Spinal cord (tissue), 10 donors: Measurements from ENCODE around the gene RNF186. TPM values are rescaled to one million over a fixed set of nuclear protein-coding genes. Genes with fewer than 3 reads are reported as not detected.
A peak's percentile ranks its signal among the peaks of the same experiment; 100 is the strongest.

ENCODE experiments used
- DNase-seq, 6 donors: peaks; one replicate each; pipeline versions ENCODE4 v3.0.0 to v3.0.0-alpha.2; 2013 to 2015; ENCODE audit warnings: low spot score in 6 of 6, low read depth in 4 of 6
- H3K27ac ChIP-seq: one replicate; pipeline ENCODE4 v1.5.1; 2013; ENCODE audit warnings: low read depth, low read length, control low read depth
- H3K27me3 ChIP-seq: one replicate; pipeline ENCODE4 v1.6.1; 2013; ENCODE audit warnings: low read length; ENCODE audit not compliant: control insufficient read depth, insufficient read depth
- H3K36me3 ChIP-seq: one replicate; pipeline ENCODE4 v1.6.1; 2013; ENCODE audit warnings: low read length; ENCODE audit not compliant: control insufficient read depth, insufficient read depth
- H3K4me1 ChIP-seq: one replicate; pipeline ENCODE4 v1.6.1; 2013; ENCODE audit warnings: low read length; ENCODE audit not compliant: control insufficient read depth, insufficient read depth
- H3K4me3 ChIP-seq: one replicate; pipeline ENCODE4 v1.5.1; 2013; ENCODE audit warnings: low read depth, low read length, control low read depth
- H3K9me3 ChIP-seq: one replicate; pipeline ENCODE4 v1.6.1; 2013; ENCODE audit warnings: low read length; ENCODE audit not compliant: control insufficient read depth, insufficient read depth
- WGBS: methylation state at CpG from one replicate; pipeline ENCODE4 v1.1.5; 2013; ENCODE audit warnings: missing lambda C conversion rate; ENCODE audit not compliant: insufficient coverage; 5-methylcytosine and 5-hydroxymethylcytosine counted together
- polyA plus RNA-seq, 2 donors: library from polyadenylated mRNA; unstranded; fragments of 120-200 nt; gene quantifications; one replicate each; pipeline ENCODE4 v1.2.1, GENCODE V29; 2013; ENCODE audit not compliant: insufficient read length in 2 of 2
- total RNA-seq, 2 donors: library from RNA; depleted of rRNA in 1 of 2; stranded (reverse); fragments of 120-200 nt in 1 of 2; fragments of >200 nt in 1 of 2; gene quantifications; one replicate each; pipeline versions ENCODE4 v1.2.3 to v1.2.4, GENCODE V29; 2013 to 2014
- donor health status: healthy.

The RNF186 gene
- total and polyA plus RNA-seq, 4 donors = not detected

- H3K9me3 ChIP-seq = no peaks in the 10 kb centered on the region
- no peak overlapping the region for H3K27ac ChIP-seq
- H3K4me1 ChIP-seq = peaks cover 2% of the 10 kb centered on the region
- no peaks in the 10 kb centered on the region for H3K36me3 ChIP-seq
- no peaks in the 10 kb centered on the region for H3K27me3 ChIP-seq
- DNase-seq = no peak
- no peak overlapping the region for H3K4me3 ChIP-seq
- no CpG with 5 or more reads among the region's 4 CpGs for WGBS
Observed at GRCh38 chr1:19785660-19786059, 29.4 kb downstream of the RNF186 start.

- 75% methylated on average over 10 of the region's 11 CpGs for WGBS
- no peak for DNase-seq
- H3K4me3 ChIP-seq = no peak overlapping the region
- H3K36me3 ChIP-seq = no peaks in the 10 kb centered on the region
- H3K9me3 ChIP-seq = no peaks in the 10 kb centered on the region
- no peaks in the 10 kb centered on the region for H3K4me1 ChIP-seq
- H3K27ac ChIP-seq = no peak overlapping the region
- no peaks in the 10 kb centered on the region for H3K27me3 ChIP-seq
Observed at GRCh38 chr1:19780267-19780877, 34.7 kb downstream of the RNF186 start.

- Histone ChIP-seq H3K4me3 (no peak overlapping the region), H3K36me3 (no peaks in the 10 kb centered on the region), H3K27ac (no peak overlapping the region), H3K9me3 (no peaks in the 10 kb centered on the region), H3K4me1 (no peaks in the 10 kb centered on the region), H3K27me3 (no peaks in the 10 kb centered on the region)
- no peak for DNase-seq
- 100% methylated on average over 2 of the region's 4 CpGs for WGBS
Observed at GRCh38 chr1:19776933-19777332, 38.1 kb downstream of the RNF186 start.

GRCh38 chr1:19776287-19776686 is 38.8 kb downstream of the RNF186 start:
- 100% methylated on average over 2 of the region's 5 CpGs for WGBS
- Histone ChIP-seq H3K36me3 (no peaks in the 10 kb centered on the region), H3K4me3 (no peak overlapping the region), H3K4me1 (no peaks in the 10 kb centered on the region), H3K27me3 (no peaks in the 10 kb centered on the region), H3K9me3 (no peaks in the 10 kb centered on the region), H3K27ac (no peak overlapping the region)
- DNase-seq = no peak

- Histone ChIP-seq H3K9me3 (no peaks in the 10 kb centered on the region), H3K4me1 (no peaks in the 10 kb centered on the region), H3K27ac (no peak overlapping the region), H3K4me3 (no peak overlapping the region), H3K27me3 (no peaks in the 10 kb centered on the region), H3K36me3 (no peaks in the 10 kb centered on the region)
- WGBS = 95% methylated on average over 3 of the region's 9 CpGs
- no peak for DNase-seq
Observed at GRCh38 chr1:19775831-19776230, 39.3 kb downstream of the RNF186 start.

GRCh38 chr1:19775317-19775716 is 39.8 kb downstream of the RNF186 start:
- WGBS = 92% methylated on average over 5 of the region's 6 CpGs

GRCh38 chr1:19774180-19774785 is 40.8 kb downstream of the RNF186 start:
- H3K36me3 ChIP-seq = no peaks in the 10 kb centered on the region
- no peak overlapping the region for H3K27ac ChIP-seq
- peaks cover under 1% of the 10 kb centered on the region for H3K4me1 ChIP-seq
- no peaks in the 10 kb centered on the region for H3K27me3 ChIP-seq
- 72% methylated on average over 2 of the region's 6 CpGs for WGBS
- no peak for DNase-seq
- no peaks in the 10 kb centered on the region for H3K9me3 ChIP-seq
- H3K4me3 ChIP-seq = no peak overlapping the region

More at GRCh38 chr1:19775317-19775716, 39.8 kb downstream of the RNF186 start:
- no peak for DNase-seq
- no peaks in the 10 kb centered on the region for H3K4me1 ChIP-seq
- no peak overlapping the region for H3K27ac ChIP-seq
- H3K36me3 ChIP-seq = no peaks in the 10 kb centered on the region
- no peaks in the 10 kb centered on the region for H3K9me3 ChIP-seq
- no peak overlapping the region for H3K4me3 ChIP-seq
- no peaks in the 10 kb centered on the region for H3K27me3 ChIP-seq

GRCh38 chr1:19773485-19773884 is 41.6 kb downstream of the RNF186 start:
- H3K4me3 ChIP-seq = no peak overlapping the region
- peaks cover 6% of the 10 kb centered on the region for H3K4me1 ChIP-seq
- H3K27ac ChIP-seq = no peak overlapping the region
- H3K27me3 ChIP-seq = no peaks in the 10 kb centered on the region
- no peaks in the 10 kb centered on the region for H3K9me3 ChIP-seq
- WGBS = 89% methylated on average over 2 of the region's 4 CpGs
- DNase-seq = no peak
- H3K36me3 ChIP-seq = no peaks in the 10 kb centered on the region

GRCh38 chr1:19772053-19772452 is 43.0 kb downstream of the RNF186 start:
- WGBS = 56% methylated on average over 9 of the region's 9 CpGs
- Histone ChIP-seq H3K4me1 (peaks cover 6% of the 10 kb centered on the region), H3K4me3 (no peak overlapping the region), H3K27me3 (no peaks in the 10 kb centered on the region), H3K36me3 (no peaks in the 10 kb centered on the region), H3K27ac (no peak overlapping the region), H3K9me3 (no peaks in the 10 kb centered on the region)
- peak in 2 of 6 donors; percentile 30 to 36 for DNase-seq

- peaks cover 6% of the 10 kb centered on the region for H3K4me1 ChIP-seq
- H3K36me3 ChIP-seq = no peaks in the 10 kb centered on the region
- no peaks in the 10 kb centered on the region for H3K27me3 ChIP-seq
- no peak overlapping the region for H3K27ac ChIP-seq
- H3K4me3 ChIP-seq = no peak overlapping the region
- DNase-seq = no peak
- H3K9me3 ChIP-seq = no peaks in the 10 kb centered on the region
- 93% methylated on average over 5 of the region's 6 CpGs for WGBS
Observed at GRCh38 chr1:19771350-19771749, 43.7 kb downstream of the RNF186 start.
